Activated CD4-positive, alpha-beta T cell treated with anti-CD3 and anti-CD28 coated beads, Interleukin-2, Interleukin-6, amounts not matched to agents 100 ng/mL and 50 ng/mL, durations not matched to agents 16 hours and 8 hours (primary cell): ENCODE data around the gene HFM1.
A peak's percentile ranks its signal among the peaks of the same experiment; 100 is the strongest.
"Not testable (repeated sequence)": the region's sequence is repeated elsewhere in the genome, so short reads cannot be mapped to it uniquely, and the experiment has no call there.

Experiments
- DNase-seq: peaks from one replicate; pipeline ENCODE4 v3.0.0-alpha.2; 2020

Gene HFM1

DNA sequence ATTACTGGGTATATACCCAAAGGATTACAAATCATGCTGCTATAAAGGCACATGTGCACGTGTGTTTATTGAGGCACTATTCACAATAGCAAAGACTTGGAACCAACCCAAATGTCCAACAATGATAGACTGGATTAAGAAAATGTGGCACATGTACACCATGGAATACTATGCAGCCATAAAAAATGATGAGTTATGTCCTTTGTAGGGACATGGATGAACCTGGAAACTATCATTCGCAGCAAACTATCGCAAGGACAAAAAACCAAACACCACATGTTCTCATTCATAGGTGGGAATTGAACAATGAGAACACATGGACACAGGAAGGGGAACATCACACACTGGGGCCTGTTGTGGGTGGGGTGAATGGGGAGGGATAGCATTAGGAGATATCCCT, 32.4 kb downstream of the HFM1 start:
- DNase-seq: not testable (repeated sequence)

- DNase-seq: no peak
These were observed 55.1 kb downstream of the HFM1 start for GRCh38 chr1:91349524-91349923.

DNA sequence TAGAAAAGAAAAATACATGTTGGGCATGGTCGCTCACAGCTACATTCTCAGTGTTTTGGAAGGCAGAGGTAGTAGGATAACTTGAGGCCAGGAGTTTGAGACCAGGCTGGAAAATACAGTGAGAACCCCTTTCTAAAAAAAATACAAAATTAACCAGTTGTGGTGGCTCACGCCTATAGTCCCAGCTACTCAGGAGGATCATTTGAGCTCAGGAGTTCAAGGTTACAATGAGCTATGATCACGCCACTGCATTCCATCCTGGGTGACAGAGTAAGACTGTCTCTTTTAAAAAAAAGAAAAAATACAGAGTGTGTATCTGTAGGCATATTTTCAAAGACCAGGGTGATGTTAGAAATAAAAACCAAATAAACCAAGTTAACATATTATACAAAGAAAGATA, 57.8 kb downstream of the HFM1 start:
- no peak for DNase-seq

DNA sequence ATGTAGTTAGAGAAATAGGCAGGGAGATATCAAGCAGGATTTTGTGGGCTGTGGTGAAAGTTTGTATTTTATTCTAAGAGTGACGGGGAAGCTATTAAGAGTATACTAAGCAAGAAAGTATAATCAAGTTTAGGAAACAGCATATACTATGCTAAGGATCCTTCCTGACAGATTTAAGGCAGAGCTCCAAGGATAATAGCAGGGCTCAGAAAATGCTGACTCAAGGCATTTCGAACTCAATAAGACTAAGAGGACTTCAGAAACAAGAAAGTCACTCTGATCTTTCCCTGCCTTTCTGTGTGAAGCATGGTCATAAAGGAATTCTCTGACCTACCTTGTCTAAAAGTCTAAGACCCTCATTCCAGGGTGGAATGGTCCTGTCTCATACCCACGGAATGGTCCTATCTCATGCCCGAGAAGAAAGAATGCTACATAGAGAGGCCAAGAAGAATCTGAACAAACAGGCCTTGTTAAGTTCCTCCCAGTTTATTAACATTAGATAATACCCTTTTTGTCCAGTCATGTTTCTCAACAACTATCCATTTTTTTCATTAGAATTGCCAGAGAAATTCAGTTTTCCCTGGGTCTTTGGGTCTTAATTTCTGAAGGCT, 59.1 kb downstream of the HFM1 start:
- DNase-seq: no peak

DNA sequence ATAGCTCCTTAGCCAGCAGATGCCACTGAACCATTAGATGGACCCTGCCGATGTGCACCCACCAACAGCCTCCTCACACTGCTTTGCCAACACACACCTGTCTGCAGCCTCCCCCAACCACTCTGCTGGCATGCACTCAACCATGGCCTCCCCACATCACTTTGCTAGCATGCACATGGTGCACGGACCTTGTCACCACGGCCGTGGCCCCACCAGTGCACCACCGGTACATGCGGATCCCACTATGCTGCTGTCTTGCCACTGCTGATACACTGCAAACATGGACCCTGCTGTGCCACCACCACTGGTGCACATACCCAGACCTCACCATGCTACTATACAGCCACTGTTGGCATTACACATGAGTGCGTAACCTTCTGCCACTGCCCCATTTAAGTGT, 66.1 kb downstream of the HFM1 start:
- no peak for DNase-seq

- DNase-seq: no peak
These were observed 69.0 kb downstream of the HFM1 start for GRCh38 chr1:91335603-91336002.

- no peak for DNase-seq
These were observed 69.8 kb downstream of the HFM1 start for GRCh38 chr1:91334856-91335255.

GRCh38 chr1:91325456-91325855, 79.2 kb downstream of the HFM1 start:
- no peak for DNase-seq

DNA sequence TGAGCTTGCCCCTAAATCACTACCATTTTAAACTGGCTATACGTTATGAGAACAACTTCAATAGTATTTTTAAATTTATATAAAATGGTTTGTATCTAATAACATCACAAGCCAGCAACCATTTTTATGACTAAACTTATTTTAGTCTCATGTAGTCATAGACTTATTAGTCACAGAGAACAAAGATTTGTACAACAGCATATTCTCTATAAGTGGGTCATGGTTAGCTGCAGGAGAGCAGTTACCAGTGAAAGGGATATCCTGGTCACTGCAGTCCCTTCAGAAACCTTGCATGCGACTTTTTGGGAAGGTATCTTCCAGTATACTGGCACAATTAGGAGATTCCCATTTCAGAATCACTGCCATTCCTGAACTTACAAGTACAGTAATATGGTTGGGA, 90.0 kb downstream of the HFM1 start:
- DNase-seq: no peak

DNA sequence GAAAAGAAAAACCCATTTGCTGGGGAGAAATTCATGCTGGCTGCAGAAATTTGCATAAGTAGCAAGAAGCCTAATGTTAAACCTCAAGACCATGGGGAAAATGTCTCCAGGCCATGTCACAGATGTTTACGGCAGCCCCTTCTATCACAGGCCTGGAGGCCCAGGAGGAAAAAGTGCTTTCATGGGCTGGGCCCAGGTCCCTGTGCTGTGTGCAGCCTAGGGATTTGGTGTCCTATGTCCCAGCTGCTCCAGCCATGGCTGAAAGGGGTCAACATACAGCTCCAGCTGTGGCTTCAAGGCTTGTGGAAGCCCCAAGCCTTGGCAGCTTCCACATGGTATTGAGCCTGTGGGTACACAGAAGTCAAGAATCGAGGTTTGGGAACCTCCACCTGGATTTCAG, 93.0 kb downstream of the HFM1 start:
- no peak for DNase-seq

GRCh38 chr1:91308544-91308943, 96.1 kb downstream of the HFM1 start:
- DNase-seq: no peak

- no peak for DNase-seq
These were observed 96.7 kb downstream of the HFM1 start for GRCh38 chr1:91307784-91308409.

DNA sequence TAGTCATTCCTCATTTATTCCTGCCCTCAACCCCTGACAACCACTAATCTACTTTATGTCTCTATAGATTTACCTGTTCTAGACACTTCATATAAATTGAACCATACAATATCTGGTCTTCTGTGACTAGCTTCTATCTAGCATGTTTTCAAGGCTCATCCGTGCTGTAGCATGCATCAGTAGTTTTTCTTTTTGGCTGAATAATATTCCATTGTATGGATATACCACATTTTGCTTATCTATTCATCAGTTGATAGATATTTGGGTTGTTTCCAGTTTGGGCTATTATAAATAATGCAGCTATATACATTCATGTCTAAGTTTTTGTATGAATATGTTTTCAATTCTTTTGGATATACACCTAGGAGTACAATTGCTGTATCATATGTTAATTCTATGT, 101.5 kb downstream of the HFM1 start:
- DNase-seq: no peak

DNA sequence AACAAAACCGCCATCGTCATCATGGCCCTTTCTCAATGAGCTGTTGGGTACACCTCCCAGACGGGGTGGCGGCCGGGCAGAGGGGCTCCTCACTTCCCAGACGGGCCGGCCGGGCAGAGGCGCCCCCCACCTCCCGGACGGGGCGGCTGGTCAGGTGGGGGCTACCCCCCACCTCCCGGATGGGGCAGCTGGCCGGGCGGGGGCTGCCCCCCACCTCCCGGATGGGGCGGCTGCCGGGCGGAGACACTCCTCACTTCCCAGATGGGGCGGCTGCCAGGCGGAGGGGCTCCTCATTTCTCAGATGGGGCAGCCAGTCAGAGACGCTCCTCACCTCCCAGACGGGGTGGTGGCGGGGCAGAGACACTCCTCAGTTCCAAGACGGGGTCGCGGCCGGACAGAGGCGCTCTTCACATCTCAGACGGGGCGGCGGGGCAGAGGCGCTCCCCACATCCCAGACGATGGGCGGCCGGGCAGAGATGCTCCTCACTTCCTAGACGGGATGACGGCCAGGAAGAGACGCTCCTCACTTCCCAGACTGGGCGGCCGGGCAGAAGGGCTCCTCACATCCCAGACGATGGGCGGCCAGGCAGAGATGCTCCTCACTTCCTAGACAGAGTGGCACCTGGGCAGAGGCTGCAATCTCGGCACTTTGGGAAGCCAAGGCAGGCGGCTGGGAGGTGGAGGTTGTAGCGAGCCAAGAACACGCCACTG, 115.6 kb downstream of the HFM1 start:
- not testable (repeated sequence) for DNase-seq

- not testable (repeated sequence) for DNase-seq
These were observed 117.7 kb downstream of the HFM1 start for GRCh38 chr1:91286962-91287317.

DNA sequence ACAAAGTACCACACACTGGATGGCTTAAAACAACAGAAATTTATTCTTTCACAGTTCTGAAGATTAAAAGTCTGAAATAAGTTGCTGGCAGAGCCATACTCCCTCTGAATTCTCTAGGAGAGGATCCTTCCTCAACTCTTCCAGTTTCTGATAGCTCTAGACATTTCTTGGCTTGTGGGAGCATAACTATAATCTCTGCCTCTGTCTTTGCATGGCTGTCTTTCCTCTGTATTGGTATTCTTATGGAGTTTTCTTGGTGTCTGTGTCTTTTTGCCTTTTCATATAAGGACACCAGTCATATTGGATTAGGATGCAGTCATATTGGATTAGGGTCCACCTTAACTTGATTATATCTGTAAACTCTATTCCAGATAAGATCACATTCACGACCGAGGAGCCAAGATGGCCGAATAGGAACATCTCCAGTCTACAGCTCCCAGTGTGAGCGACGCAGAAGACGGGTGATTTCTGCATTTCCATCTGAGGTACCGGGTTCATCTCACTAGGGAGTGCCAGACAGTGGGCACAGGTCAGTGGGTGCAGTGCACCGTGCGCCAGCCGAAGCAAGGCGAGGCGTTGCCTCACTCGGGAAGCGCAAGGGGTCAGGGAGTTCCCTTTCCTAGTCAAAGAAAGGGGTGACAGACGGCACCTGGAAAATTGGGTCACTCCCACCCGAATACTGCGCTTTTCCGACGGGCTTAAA, 118.2 kb downstream of the HFM1 start:
- not testable (repeated sequence) for DNase-seq

- no peak for DNase-seq
These were observed 121.3 kb downstream of the HFM1 start for GRCh38 chr1:91283421-91283726.

DNA sequence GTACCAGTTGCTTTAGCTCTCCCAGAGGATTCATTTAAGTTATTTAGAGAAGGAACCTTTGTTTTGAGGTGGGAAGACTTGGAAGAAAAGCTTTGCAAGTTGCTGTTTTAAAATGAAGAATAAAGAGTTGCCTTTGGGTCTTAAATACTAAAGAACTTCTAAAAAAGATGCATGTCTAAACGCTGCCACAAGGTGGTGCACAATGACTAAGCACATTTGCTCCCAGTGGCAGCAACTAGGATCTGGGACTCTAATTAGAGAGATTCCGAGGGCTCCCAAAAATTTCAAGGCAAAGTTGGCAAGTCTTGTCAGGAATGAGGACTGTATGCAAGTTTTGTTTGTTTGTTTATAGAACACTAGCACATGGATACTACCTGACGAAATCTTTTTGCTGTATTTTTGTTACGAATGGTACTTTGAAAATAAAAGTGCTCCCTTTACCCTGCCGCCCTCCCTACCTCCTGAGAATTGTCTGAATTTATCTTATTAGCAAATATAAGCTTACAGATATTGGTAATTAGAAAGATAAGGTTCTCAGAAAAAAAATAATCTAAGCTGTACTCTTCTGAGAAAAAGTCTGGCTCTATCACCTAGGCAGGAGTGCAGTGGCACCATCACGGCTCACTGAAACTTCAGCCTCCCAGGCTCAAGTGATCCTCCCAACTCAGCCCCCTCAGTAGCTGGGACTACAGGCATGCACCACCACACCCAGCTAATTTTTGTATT, 121.8 kb downstream of the HFM1 start:
- peak; percentile 60 for DNase-seq

GRCh38 chr1:91281782-91282181, 122.9 kb downstream of the HFM1 start:
- DNase-seq: no peak

DNA sequence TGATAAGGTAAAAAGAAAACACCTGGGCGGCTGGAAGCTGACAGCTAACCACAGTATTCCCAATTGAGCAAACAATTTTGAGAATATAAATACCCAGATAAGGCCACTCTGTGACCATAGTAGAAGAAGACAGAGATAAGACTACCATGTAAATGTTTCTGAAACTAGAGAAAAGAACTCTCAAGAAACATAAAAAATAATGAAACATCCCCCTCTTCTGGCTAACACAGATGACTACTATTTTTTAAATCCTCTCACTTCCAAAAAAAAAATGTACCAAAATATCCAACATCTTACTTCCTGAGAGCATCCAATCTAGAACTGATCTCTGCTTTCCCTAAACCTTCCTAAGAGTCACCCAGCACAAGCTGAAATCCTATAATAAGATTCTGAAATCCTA, 125.9 kb downstream of the HFM1 start:
- DNase-seq: no peak

GRCh38 chr1:91273875-91274274, 130.8 kb downstream of the HFM1 start:
- no peak for DNase-seq

DNA sequence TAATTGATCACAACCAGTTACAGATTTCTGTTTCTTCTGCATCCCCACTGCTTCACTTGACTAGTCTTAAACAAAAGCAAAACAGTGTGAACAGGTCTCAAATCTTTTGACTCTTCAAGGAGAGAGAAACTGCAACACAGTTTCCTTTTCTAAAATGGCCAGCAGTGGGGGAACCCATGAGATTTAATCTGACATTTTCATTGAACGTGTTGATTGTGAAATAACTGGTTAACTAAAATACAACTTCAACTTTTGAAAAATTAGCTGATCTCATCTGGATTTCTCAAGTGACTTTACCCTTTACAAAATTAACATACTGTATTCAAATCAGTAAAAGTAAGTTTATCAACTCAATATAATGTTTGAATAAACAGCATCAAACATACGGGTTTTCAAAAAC, 143.0 kb downstream of the HFM1 start:
- DNase-seq: no peak

- no peak for DNase-seq
These were observed 159.2 kb downstream of the HFM1 start for GRCh38 chr1:91245435-91245834.
